ENCODE results near the gene RSBN1.
A peak's percentile ranks its signal among the peaks of the same experiment; 100 is the strongest.
"Not testable (repeated sequence)": the region's sequence is repeated elsewhere in the genome, so short reads cannot be mapped to it uniquely, and the experiment has no call there.

Gene RSBN1

GRCh38 chr1:113811888-113812660 lies at the start of gene RSBN1:
RSBN1 (minus strand) TSS chr1:113812476; CDS start chr1:113812412, 64 bp downstream.
- peak; percentile 99 for DNase-seq

GRCh38 chr1:113861641-113862040 lies 49.4 kb upstream of the RSBN1 start:
- DNase-seq, result no peak

- no peak for DNase-seq
Measured at GRCh38 chr1:113860891-113861290, 48.6 kb upstream of the RSBN1 start.

- DNase-seq, result no peak
Measured at GRCh38 chr1:113859478-113860175, 47.4 kb upstream of the RSBN1 start.

GRCh38 chr1:113858982-113859381 lies 46.7 kb upstream of the RSBN1 start:
- no peak for DNase-seq

- no peak for DNase-seq
Measured at GRCh38 chr1:113858418-113858817, 46.1 kb upstream of the RSBN1 start.

- DNase-seq, result no peak
Measured at GRCh38 chr1:113857776-113858175, 45.5 kb upstream of the RSBN1 start.

GRCh38 chr1:113856401-113856790 lies 44.1 kb upstream of the RSBN1 start:
- DNase-seq, result no peak

GRCh38 chr1:113855630-113856400 lies 43.5 kb upstream of the RSBN1 start:
- DNase-seq, result no peak

GRCh38 chr1:113854234-113854633 lies 42.0 kb upstream of the RSBN1 start:
- DNase-seq, result no peak

GRCh38 chr1:113852694-113853093 lies 40.4 kb upstream of the RSBN1 start:
- DNase-seq, result not testable (repeated sequence)

GRCh38 chr1:113850127-113850796 lies 38.0 kb upstream of the RSBN1 start:
- DNase-seq, result no peak

- DNase-seq, result no peak
Measured at GRCh38 chr1:113849072-113849471, 36.8 kb upstream of the RSBN1 start.

- DNase-seq, result no peak
Measured at GRCh38 chr1:113846391-113847035, 34.2 kb upstream of the RSBN1 start.

- no peak for DNase-seq
Measured at GRCh38 chr1:113836534-113836933, 24.3 kb upstream of the RSBN1 start.

- no peak for DNase-seq
Measured at GRCh38 chr1:113835686-113836290, 23.5 kb upstream of the RSBN1 start.

GRCh38 chr1:113834716-113835115 lies 22.4 kb upstream of the RSBN1 start:
- no peak for DNase-seq

- no peak for DNase-seq
Measured at GRCh38 chr1:113830039-113830438, 17.8 kb upstream of the RSBN1 start.

GRCh38 chr1:113821916-113822315 lies 9.6 kb upstream of the RSBN1 start:
- no peak for DNase-seq

GRCh38 chr1:113818578-113818977 lies 6.3 kb upstream of the RSBN1 start:
- no peak for DNase-seq

GRCh38 chr1:113813218-113813617 lies 942 bp upstream of the RSBN1 start:
- no peak for DNase-seq

- no peak for DNase-seq
Measured at GRCh38 chr1:113812661-113813135, 422 bp upstream of the RSBN1 start.
